H1 (cell line): ENCODE data around the gene UIMC1. TPM values are rescaled to one million over a fixed set of nuclear protein-coding genes. Genes with fewer than 3 reads are reported as not detected.

Experiments used
- CTCF ChIA-PET: fragments of 300-600 bp; sonication (Branson Sonifier 250); formaldehyde crosslinking; loops from one replicate; lab custom pipeline; 2021; ENCODE audit not compliant: partially characterized antibody; lab: Charles Lee
- POLR2A ChIA-PET: fragments of 300-600 bp; sonication (Branson Sonifier 250); formaldehyde crosslinking; loops from one replicate; lab custom pipeline; 2021; ENCODE audit warnings: inconsistent platforms; ENCODE audit not compliant: partially characterized antibody; lab: Charles Lee
- DNase-seq, 2 experiments: peaks; one replicate each; pipeline versions ENCODE4 v3.0.0 to v3.0.0-alpha.2; 2010 to 2022; ENCODE audit warnings: low spot score in 2 of 2, low read depth in 1 of 2, mixed read lengths in 1 of 2
- FAIRE-seq: peaks from 2 replicates; lab custom pipeline; 2011; peaks lifted over from hg19 to GRCh38; lab: Jason Lieb, UNC
- H2AFZ ChIP-seq: 2 replicates; pipeline ENCODE4 v1.8.1; 2012; ENCODE audit warnings: low read length, inconsistent platforms
- H2AK5ac ChIP-seq: 2 replicates; pipeline ENCODE4 v1.6.1; 2013; ENCODE audit warnings: low read depth, low read length
- H2BK120ac ChIP-seq: replicated peaks from 2 replicates; pipeline ENCODE3; 2013; ENCODE audit warnings: low read depth, low read length, inconsistent platforms
- H2BK12ac ChIP-seq: 2 replicates; pipeline ENCODE4 v1.6.1; 2013; ENCODE audit warnings: low read depth, low read length
- H2BK15ac ChIP-seq: 2 replicates; pipeline ENCODE4 v1.6.1; 2013; ENCODE audit warnings: low read length
- H2BK20ac ChIP-seq: 2 replicates; pipeline ENCODE4 v1.6.1; 2013; ENCODE audit warnings: low read length
- H2BK5ac ChIP-seq: 2 replicates; pipeline ENCODE4 v1.6.1; 2013; ENCODE audit warnings: low read depth, low read length
- H3K14ac ChIP-seq: 2 replicates; pipeline ENCODE4 v1.6.1; 2013; ENCODE audit warnings: inconsistent platforms; ENCODE audit not compliant: insufficient read length
- H3K18ac ChIP-seq: 2 replicates; pipeline ENCODE4 v1.6.1; 2013; ENCODE audit warnings: low read length; ENCODE audit errors: extremely low read depth
- H3K23ac ChIP-seq: 2 replicates; pipeline ENCODE4 v1.6.1; 2013; ENCODE audit warnings: inconsistent platforms; ENCODE audit not compliant: insufficient read length
- H3K23me2 ChIP-seq: 2 replicates; pipeline ENCODE4 v1.6.1; 2013; ENCODE audit warnings: low read depth, low read length
- H3K27ac ChIP-seq: 2 replicates; pipeline ENCODE4 v1.6.1; 2011; ENCODE audit warnings: low read depth, low read length, inconsistent platforms
- H3K27me3 ChIP-seq, 4 experiments: replicated peaks in 1 of 4; 1 replicate in 1 of 4; 2 replicates in 3 of 4; pipeline versions ENCODE4 v1.6.1 to v1.8.1; 2011 to 2013; ENCODE audit warnings: low read length in 3 of 4, mild to moderate bottlenecking in 3 of 4, inconsistent platforms in 2 of 4, mixed read lengths in 2 of 4, moderate library complexity in 1 of 4; ENCODE audit not compliant: control insufficient read depth in 3 of 4, insufficient read depth in 3 of 4; ENCODE audit errors: extremely low read depth in 1 of 4
- H3K36me3 ChIP-seq, 4 experiments: 2 replicates each; pipeline versions ENCODE4 v1.6.1 to v1.8.1; 2011 to 2013; ENCODE audit warnings: mild to moderate bottlenecking in 4 of 4, low read length in 3 of 4, moderate library complexity in 2 of 4, control low read depth in 1 of 4, inconsistent platforms in 1 of 4; ENCODE audit not compliant: insufficient read depth in 4 of 4, control insufficient read depth in 2 of 4
- H3K4ac ChIP-seq: replicated peaks from 2 replicates; pipeline ENCODE3; 2013; ENCODE audit warnings: low read length, low read depth, mixed read lengths, inconsistent platforms; ENCODE audit not compliant: insufficient read length
- H3K4me1 ChIP-seq, 4 experiments: replicated peaks in 1 of 4; 1 replicate in 1 of 4; 2 replicates in 3 of 4; pipeline versions ENCODE4 v1.6.1 to v1.8.1; 2011 to 2013; ENCODE audit warnings: low read length in 3 of 4, inconsistent platforms in 2 of 4, mixed read lengths in 1 of 4; ENCODE audit not compliant: insufficient read depth in 4 of 4, control insufficient read depth in 3 of 4
- H3K4me2 ChIP-seq, 2 experiments: 2 replicates each; pipeline versions ENCODE4 v1.6.1 to v1.8.1; 2011 to 2013; ENCODE audit warnings: low read depth in 2 of 2, low read length in 2 of 2, control low read depth in 1 of 2, inconsistent platforms in 1 of 2, mild to moderate bottlenecking in 1 of 2; ENCODE audit not compliant: insufficient read depth in 1 of 2
- H3K4me3 ChIP-seq, 4 experiments: fragments of 200-600, 300-600 bp in 1 of 4; sonication (generic), shearing (Covaris generic), sonication (Bioruptor Twin) in 1 of 4; 2 replicates each; pipeline versions ENCODE4 v1.5.1 to v1.8.1; 2011 to 2016; ENCODE audit warnings: low read length in 4 of 4, low read depth in 3 of 4, control low read depth in 2 of 4, inconsistent platforms in 2 of 4, mild to moderate bottlenecking in 2 of 4, mixed read lengths in 1 of 4, moderate library complexity in 1 of 4; ENCODE audit not compliant: insufficient read depth in 2 of 4; ENCODE audit errors: extremely low read depth in 1 of 4
- H3K56ac ChIP-seq: replicated peaks from 2 replicates; pipeline ENCODE3; 2013; ENCODE audit warnings: low read depth, mild to moderate bottlenecking, mixed read lengths, low read length, inconsistent platforms; ENCODE audit not compliant: insufficient read length
- H3K79me1 ChIP-seq: 2 replicates; pipeline ENCODE4 v1.6.1; 2013; ENCODE audit warnings: low read depth, low read length, control low read depth
- H3K79me2 ChIP-seq, 2 experiments: 2 replicates each; pipeline versions ENCODE4 v1.6.1 to v1.8.1; 2012 to 2013; ENCODE audit warnings: low read length in 2 of 2, mild to moderate bottlenecking in 2 of 2, inconsistent platforms in 1 of 2; ENCODE audit not compliant: insufficient read depth in 2 of 2, control insufficient read depth in 1 of 2
- H3K9ac ChIP-seq, 4 experiments: replicated peaks in 1 of 4; 1 replicate in 1 of 4; 2 replicates in 3 of 4; pipeline versions ENCODE4 v1.6.1 to v1.8.1; 2011 to 2013; ENCODE audit warnings: low read depth in 3 of 4, low read length in 3 of 4, control low read depth in 2 of 4, mild to moderate bottlenecking in 2 of 4, moderate library complexity in 2 of 4, inconsistent platforms in 1 of 4; ENCODE audit errors: extremely low read depth in 1 of 4
- H3K9me3 ChIP-seq, 2 experiments: 2 replicates each; pipeline versions ENCODE4 v1.6.1 to v1.8.1; 2012 to 2013; ENCODE audit warnings: mild to moderate bottlenecking in 2 of 2, moderate library complexity in 2 of 2, control low read depth in 1 of 2, inconsistent platforms in 1 of 2, low read depth in 1 of 2, low read length in 1 of 2, mixed read lengths in 1 of 2; ENCODE audit not compliant: insufficient read depth in 2 of 2
- H4K20me1 ChIP-seq, 2 experiments: replicated peaks in 1 of 2; 2 replicates each; pipeline versions ENCODE3 to v1.8.1; 2011 to 2013; ENCODE audit warnings: inconsistent platforms in 2 of 2, low read length in 2 of 2, mild to moderate bottlenecking in 1 of 2; ENCODE audit not compliant: insufficient read depth in 2 of 2, control insufficient read depth in 1 of 2
- H4K5ac ChIP-seq: 2 replicates; pipeline ENCODE4 v1.6.1; 2013; ENCODE audit warnings: low read length, low read depth, mixed read lengths, inconsistent platforms; ENCODE audit not compliant: insufficient read length
- H4K8ac ChIP-seq: 2 replicates; pipeline ENCODE4 v1.8.0; 2013; ENCODE audit warnings: mild to moderate bottlenecking, moderate library complexity, low read length, inconsistent platforms; ENCODE audit not compliant: insufficient read depth; ENCODE audit errors: extremely low read depth
- H4K91ac ChIP-seq: replicated peaks from 2 replicates; pipeline ENCODE3; 2013; ENCODE audit warnings: low read length, mixed read lengths, inconsistent platforms; ENCODE audit not compliant: insufficient read length
- BACH1 ChIP-seq: IDR thresholded peaks from 2 replicates; pipeline ENCODE4 v1.6.1; 2012; ENCODE audit warnings: low read length, improper control_type of control experiment
- BCL11A ChIP-seq, 2 experiments: IDR thresholded peaks; one replicate each; pipeline ENCODE4 v1.6.1; 2011; ENCODE audit warnings: low read depth in 2 of 2, low read length in 2 of 2, mild to moderate bottlenecking in 2 of 2
- EGR1 ChIP-seq: IDR thresholded peaks from 2 replicates; pipeline ENCODE4 v1.6.1; 2011; ENCODE audit warnings: low read depth, low read length, borderline replicate concordance
- MAFK ChIP-seq: IDR thresholded peaks from 2 replicates; pipeline ENCODE4 v1.6.1; 2012; ENCODE audit warnings: low read depth, mild to moderate bottlenecking, improper control_type of control experiment, low read length
- NANOG ChIP-seq: IDR thresholded peaks from 2 replicates; pipeline ENCODE4 v1.6.1; 2011; ENCODE audit warnings: low read length, low read depth, mild to moderate bottlenecking, inconsistent platforms; ENCODE audit not compliant: insufficient read depth, poor library complexity, severe bottlenecking
- PHF8 ChIP-seq: fragments of 200-600 bp; sonication (generic); conservative IDR thresholded peaks from 2 replicates; pipeline ENCODE4 v1.7.1; 2012; ENCODE audit warnings: low read depth, mild to moderate bottlenecking, inconsistent platforms, low read length, moderate library complexity
- RNF2 ChIP-seq: fragments of 200-900, 300-1000 bp; sonication (generic); IDR thresholded peaks from 2 replicates; pipeline ENCODE4 v1.7.1; 2016; ENCODE audit warnings: borderline replicate concordance, low read depth, mild to moderate bottlenecking, antibody characterized with exemption, low read length; ENCODE audit not compliant: poor library complexity, severe bottlenecking; ENCODE audit errors: missing control alignments
- TBP ChIP-seq: IDR thresholded peaks from 2 replicates; pipeline ENCODE4 v1.6.1; 2011; ENCODE audit warnings: low read depth, low read length, improper control_type of control experiment
- WGBS, 2 experiments: shearing (Covaris generic) in 1 of 2; methylation state at CpG; one replicate each; pipeline versions ENCODE4 v1.1.6 to v1.1.7; 2013 to 2015; ENCODE audit warnings: low lambda C conversion rate in 2 of 2, mixed read lengths in 2 of 2, inconsistent platforms in 1 of 2, low coverage in 1 of 2, missing lambda C conversion rate in 1 of 2; ENCODE audit not compliant: insufficient replicate concordance in 2 of 2, insufficient coverage in 1 of 2, insufficient read length in 1 of 2; ENCODE audit errors: extremely low coverage in 1 of 2, missing lambda C conversion rate in 1 of 2; 5-methylcytosine and 5-hydroxymethylcytosine counted together
- polyA plus RNA-seq, 7 experiments: library from polyadenylated mRNA; depleted of rRNA in 3 of 7; stranded (reverse) in 5 of 7; unstranded in 2 of 7; fragments of >200 nt in 5 of 7; fragments of 200-250 nt in 2 of 7; gene quantifications; 1 replicate in 5 of 7; 2 replicates in 1 of 7; 4 replicates in 1 of 7; pipeline versions ENCODE4 v1.2.1 to v1.2.3, GENCODE V29; 2011 to 2013; ENCODE audit warnings: missing spikeins in 2 of 7, mixed read lengths in 2 of 7
- total RNA-seq: library from RNA; stranded (reverse); fragmentation: NEBNext Ultra II Directional; extraction: Animal tissue kit (Norgen Biotek cat#: 25700); gene quantifications from 2 replicates; pipeline ENCODE4 v1.2.1, GENCODE V29; 2021
- TF ChIP-seq, protein P1 (sequence below): IDR thresholded peaks from 2 replicates; pipeline ENCODE4 v1.6.1; 2012; ENCODE audit warnings: inconsistent platforms
- TF ChIP-seq, protein P2 (sequence below): IDR thresholded peaks from 2 replicates; pipeline ENCODE4 v1.6.1; 2011; ENCODE audit warnings: low read length, improper control_type of control experiment

UIMC1 gene
- total and polyA plus RNA-seq, 2 of the 8 experiments (the other 6 are each of a cell fraction or from before 2014, with no cell fraction given), result 12.8 to 43.7 TPM

- H2BK120ac ChIP-seq, result no peak overlapping the region
- DNase-seq, result no peak
- no peaks in the 10 kb centered on the region for H4K20me1 ChIP-seq
- H3K14ac ChIP-seq, result no peak overlapping the region
- H3K18ac ChIP-seq, result no peak overlapping the region
- CTCF ChIA-PET, result interaction anchor here (0.7 to 5.4 kb wide), 7 partner anchors 10 to 374 kb away, joined by 3 to 34 read pairs (median 4); partner anchors contain the start of gene HK3
- peaks cover 0 to 4% (median 1%) of the 10 kb centered on the region in 4 experiments; a peak in 3 of 7 replicates for H3K4me1 ChIP-seq
- no peak overlapping the region for H2AK5ac ChIP-seq
- peak overlapping the region; percentile 57; the same call in 1 of the 2 replicates for H4K8ac ChIP-seq
- WGBS, 2 experiments, result 84% methylated on average over 17 of the region's 23 CpGs; no CpG with 5 or more reads in 1 of the 2 experiments
- H3K4me2 ChIP-seq, result no peak overlapping the region
- peak overlapping the region; percentile 66 for H2BK5ac ChIP-seq
- H3K27me3 ChIP-seq, result no peaks in the 10 kb centered on the region
- peak overlapping the region; percentile 42 for H4K91ac ChIP-seq
- no peak overlapping the region for H3K23ac ChIP-seq
- no peak overlapping the region for H3K9ac ChIP-seq
- no peak overlapping the region for H3K4ac ChIP-seq
- H3K4me3 ChIP-seq, result no peak overlapping the region
- POLR2A ChIA-PET, result interaction anchor here (1.3 kb wide), 1 partner anchor 64 kb away, joined by 3 read pairs; no protein-coding TSS in a partner anchor
- no peaks in the 10 kb centered on the region for H3K79me1 ChIP-seq
- H2AFZ ChIP-seq, result no peak overlapping the region
- no peaks in the 10 kb centered on the region for H3K23me2 ChIP-seq
- H3K9me3 ChIP-seq, result no peaks in the 10 kb centered on the region
- 0 out of 2 replicates have a peak overlapping the region, but pooled peaks have one; percentile 75 for H2BK12ac ChIP-seq
- no peak overlapping the region; the same call in 1 of the 2 replicates for H2BK15ac ChIP-seq
- H2BK20ac ChIP-seq, result no peak overlapping the region
- H3K36me3 ChIP-seq, result no peaks in the 10 kb centered on the region
- H3K27ac ChIP-seq, result no peak overlapping the region
- no peaks in the 10 kb centered on the region for H3K79me2 ChIP-seq
- no peak overlapping the region for H4K5ac ChIP-seq
- no peak overlapping the region for H3K56ac ChIP-seq
- FAIRE-seq, result no peak
- TF ChIP-seq, protein P1, sequence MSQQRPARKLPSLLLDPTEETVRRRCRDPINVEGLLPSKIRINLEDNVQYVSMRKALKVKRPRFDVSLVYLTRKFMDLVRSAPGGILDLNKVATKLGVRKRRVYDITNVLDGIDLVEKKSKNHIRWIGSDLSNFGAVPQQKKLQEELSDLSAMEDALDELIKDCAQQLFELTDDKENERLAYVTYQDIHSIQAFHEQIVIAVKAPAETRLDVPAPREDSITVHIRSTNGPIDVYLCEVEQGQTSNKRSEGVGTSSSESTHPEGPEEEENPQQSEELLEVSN, result no peak
- no peak for TF ChIP-seq BACH1
- no peak for TF ChIP-seq BCL11A (IDR thresholded peaks at IDR 0.05; ENCODE audit: low read depth in 2 of 2, low read length in 2 of 2)
- no peak for TF ChIP-seq RNF2
- no peak for TF ChIP-seq MAFK
- no peak for TF ChIP-seq PHF8
- no peak for TF ChIP-seq EGR1
- TF ChIP-seq, protein P2, sequence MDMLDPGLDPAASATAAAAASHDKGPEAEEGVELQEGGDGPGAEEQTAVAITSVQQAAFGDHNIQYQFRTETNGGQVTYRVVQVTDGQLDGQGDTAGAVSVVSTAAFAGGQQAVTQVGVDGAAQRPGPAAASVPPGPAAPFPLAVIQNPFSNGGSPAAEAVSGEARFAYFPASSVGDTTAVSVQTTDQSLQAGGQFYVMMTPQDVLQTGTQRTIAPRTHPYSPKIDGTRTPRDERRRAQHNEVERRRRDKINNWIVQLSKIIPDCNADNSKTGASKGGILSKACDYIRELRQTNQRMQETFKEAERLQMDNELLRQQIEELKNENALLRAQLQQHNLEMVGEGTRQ, result no peak
- TF ChIP-seq TBP, result no peak
- no peak for TF ChIP-seq NANOG
Measured at GRCh38 chr5:176879663-176880361, 126.8 kb downstream of the UIMC1 start.
